ENCODE measurements around the gene PRDM16.

The PRDM16 gene

GRCh38 chr1:3187415-3188149, 118.6 kb downstream of the PRDM16 start:
- TF ChIP-seq EZH2 (IDR thresholded peaks at IDR 0.05; ENCODE audit: borderline replicate concordance, low read length) (no peak), CTCF (IDR thresholded peaks at IDR 0.05; ENCODE audit: low read length) (no peak)
- H3K4me3 ChIP-seq (ENCODE audit: low read depth, low read length, poor library complexity, severe bottlenecking): no peak overlapping the region
- no peak overlapping the region for H2AFZ ChIP-seq (ENCODE audit: low read length)
- no peak overlapping the region for H3K4me2 ChIP-seq (ENCODE audit: low read length)
- H3K9me3 ChIP-seq (ENCODE audit: low read length): no peaks in the 10 kb centered on the region
- H3K27me3 ChIP-seq (ENCODE audit: insufficient read depth, low read length): no peaks in the 10 kb centered on the region
- no peak overlapping the region for H3K9ac ChIP-seq (ENCODE audit: low read length)
- H4K20me1 ChIP-seq (ENCODE audit: insufficient read depth, low read length): no peaks in the 10 kb centered on the region
- H3K4me1 ChIP-seq (ENCODE audit: insufficient read depth, low read length, severe bottlenecking): no peaks in the 10 kb centered on the region
- H3K36me3 ChIP-seq (ENCODE audit: insufficient read depth, low read length): no peaks in the 10 kb centered on the region
- no peaks in the 10 kb centered on the region for H3K79me2 ChIP-seq (ENCODE audit: insufficient read depth, low read length)
- no peak overlapping the region for H3K27ac ChIP-seq (ENCODE audit: low read depth, low read length, poor library complexity, severe bottlenecking)
- no peaks in the 10 kb centered on the region for H3K9me2 ChIP-seq (ENCODE audit: low read depth, low read length)
- H3F3A ChIP-seq (ENCODE audit: insufficient read depth, low read length): no peaks in the 10 kb centered on the region

- no peaks in the 10 kb centered on the region for H3K27me3 ChIP-seq (ENCODE audit: insufficient read depth, low read length)
- no peak overlapping the region for H3K4me3 ChIP-seq (ENCODE audit: low read depth, low read length, poor library complexity, severe bottlenecking)
- no peaks in the 10 kb centered on the region for H3K9me3 ChIP-seq (ENCODE audit: low read length)
- H4K20me1 ChIP-seq (ENCODE audit: insufficient read depth, low read length): no peaks in the 10 kb centered on the region
- no peak overlapping the region for H3K9ac ChIP-seq (ENCODE audit: low read length)
- no peak for TF ChIP-seq EZH2 (IDR thresholded peaks at IDR 0.05; ENCODE audit: borderline replicate concordance, low read length)
- no peak for TF ChIP-seq CTCF (IDR thresholded peaks at IDR 0.05; ENCODE audit: low read length)
- no peaks in the 10 kb centered on the region for H3K9me2 ChIP-seq (ENCODE audit: low read depth, low read length)
- H3K36me3 ChIP-seq (ENCODE audit: insufficient read depth, low read length): no peaks in the 10 kb centered on the region
- H3K4me1 ChIP-seq (ENCODE audit: insufficient read depth, low read length, severe bottlenecking): no peaks in the 10 kb centered on the region
- no peak overlapping the region for H2AFZ ChIP-seq (ENCODE audit: low read length)
- H3K4me2 ChIP-seq (ENCODE audit: low read length): no peak overlapping the region
- H3F3A ChIP-seq (ENCODE audit: insufficient read depth, low read length): no peaks in the 10 kb centered on the region
- no peak overlapping the region for H3K27ac ChIP-seq (ENCODE audit: low read depth, low read length, poor library complexity, severe bottlenecking)
- no peaks in the 10 kb centered on the region for H3K79me2 ChIP-seq (ENCODE audit: insufficient read depth, low read length)
Measured at GRCh38 chr1:3188150-3188971, 119.4 kb downstream of the PRDM16 start.

GRCh38 chr1:3190256-3191041, 121.4 kb downstream of the PRDM16 start:
- H3K9me2 ChIP-seq (ENCODE audit: low read depth, low read length): no peaks in the 10 kb centered on the region
- no peak overlapping the region for H3K9ac ChIP-seq (ENCODE audit: low read length)
- H2AFZ ChIP-seq (ENCODE audit: low read length): no peak overlapping the region
- H3K4me2 ChIP-seq (ENCODE audit: low read length): no peak overlapping the region
- no peak overlapping the region for H3K4me3 ChIP-seq (ENCODE audit: low read depth, low read length, poor library complexity, severe bottlenecking)
- H3F3A ChIP-seq (ENCODE audit: insufficient read depth, low read length): no peaks in the 10 kb centered on the region
- H3K27ac ChIP-seq (ENCODE audit: low read depth, low read length, poor library complexity, severe bottlenecking): no peak overlapping the region
- H3K79me2 ChIP-seq (ENCODE audit: insufficient read depth, low read length): no peaks in the 10 kb centered on the region
- no peaks in the 10 kb centered on the region for H3K4me1 ChIP-seq (ENCODE audit: insufficient read depth, low read length, severe bottlenecking)
- no peaks in the 10 kb centered on the region for H3K9me3 ChIP-seq (ENCODE audit: low read length)
- no peak for TF ChIP-seq EZH2 (IDR thresholded peaks at IDR 0.05; ENCODE audit: borderline replicate concordance, low read length)
- TF ChIP-seq CTCF (IDR thresholded peaks at IDR 0.05; ENCODE audit: low read length): no peak
- no peaks in the 10 kb centered on the region for H3K27me3 ChIP-seq (ENCODE audit: insufficient read depth, low read length)
- H4K20me1 ChIP-seq (ENCODE audit: insufficient read depth, low read length): no peaks in the 10 kb centered on the region
- H3K36me3 ChIP-seq (ENCODE audit: insufficient read depth, low read length): no peaks in the 10 kb centered on the region

Measured in OCI-LY1 (cell line).